Right lobe of liver (tissue), 4 donors: ENCODE measurements around the gene ALK.

Source experiments
- CTCF ChIP-seq, 4 donors: fragments of 200-600 bp in 3 of 4; fragments of 450-650 bp in 1 of 4; IDR thresholded peaks; one replicate each; pipeline versions ENCODE4 v1.5.1 to v1.8.0; 2016 to 2022; ENCODE audit warnings: antibody characterized with exemption in 4 of 4, mild to moderate bottlenecking in 2 of 4
- POLR2A ChIP-seq: fragments of 450-650 bp; IDR thresholded peaks from one replicate; pipeline ENCODE4 v1.6.1; 2017; ENCODE audit warnings: antibody characterized with exemption, mild to moderate bottlenecking
- donor health status: DM: no; HTN: no; CAD: no.
- donor health status: DM: no; HTN: no; CAD: no.
- donor health status: DM: no; HTN: yes; CAD: no.

GRCh38 chr2:29530281-29530680 lies 391.1 kb downstream of the ALK start:
- TF ChIP-seq POLR2A (no peak), CTCF (IDR thresholded peaks at IDR 0.05) (no peak)
